Measurements from ENCODE around the gene ACBD4. TPM values are rescaled to one million over a fixed set of nuclear protein-coding genes. Genes with fewer than 3 reads are reported as not detected.

Gene ACBD4
- total RNA-seq, 2 experiments from 2014 or later, result 14.8 to 24.0 TPM

DNA sequence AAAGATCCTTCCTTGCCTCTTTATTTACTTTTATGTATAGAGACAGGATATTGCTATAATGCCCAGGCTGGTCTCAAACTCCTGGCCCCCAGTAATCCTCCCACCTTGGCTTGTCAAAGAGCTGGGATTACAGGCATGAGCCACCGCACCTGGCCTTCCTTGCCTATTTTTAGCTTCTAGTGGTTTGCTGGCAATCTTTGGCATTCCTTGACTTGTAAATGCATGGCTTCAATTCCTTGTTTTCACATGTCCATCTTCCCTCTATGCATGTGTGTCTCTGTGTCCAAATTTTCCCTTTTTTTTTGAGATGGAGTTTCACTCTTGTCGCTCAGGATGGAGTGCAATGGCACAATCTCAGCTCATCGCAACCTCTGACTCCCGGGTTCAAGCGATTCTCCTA, 48.7 kb downstream of the ACBD4 start:
- Histone ChIP-seq H4K20me1 (ENCODE audit: insufficient read depth, low read length) (no peaks in the 10 kb centered on the region), H3K36me3 (ENCODE audit: insufficient read depth, low read length) (no peaks in the 10 kb centered on the region), H3K4me3 (ENCODE audit: low read depth, low read length, poor library complexity, severe bottlenecking) (no peak overlapping the region), H3K4me2 (ENCODE audit: low read length) (no peak overlapping the region), H3K4me1 (ENCODE audit: insufficient read depth, low read length, poor library complexity, severe bottlenecking) (peaks cover 5% of the 10 kb centered on the region), H3K9me2 (ENCODE audit: insufficient read depth, low read length) (no peaks in the 10 kb centered on the region), H3K79me2 (ENCODE audit: insufficient read depth, low read depth, low read length) (no peaks in the 10 kb centered on the region), H3K27ac (ENCODE audit: low read depth, low read length, poor library complexity, severe bottlenecking) (no peak overlapping the region), H3K9me3 (ENCODE audit: low read length) (no peaks in the 10 kb centered on the region), H2AFZ (ENCODE audit: low read length) (no peak overlapping the region)
- BruUV-seq (replicated peaks), result no TSS peak
- no peak for TF ChIP-seq EZH2phosphoT487 (IDR thresholded peaks at IDR 0.05; ENCODE audit: borderline replicate concordance, low read depth, low read length)
- TF ChIP-seq, protein P1, sequence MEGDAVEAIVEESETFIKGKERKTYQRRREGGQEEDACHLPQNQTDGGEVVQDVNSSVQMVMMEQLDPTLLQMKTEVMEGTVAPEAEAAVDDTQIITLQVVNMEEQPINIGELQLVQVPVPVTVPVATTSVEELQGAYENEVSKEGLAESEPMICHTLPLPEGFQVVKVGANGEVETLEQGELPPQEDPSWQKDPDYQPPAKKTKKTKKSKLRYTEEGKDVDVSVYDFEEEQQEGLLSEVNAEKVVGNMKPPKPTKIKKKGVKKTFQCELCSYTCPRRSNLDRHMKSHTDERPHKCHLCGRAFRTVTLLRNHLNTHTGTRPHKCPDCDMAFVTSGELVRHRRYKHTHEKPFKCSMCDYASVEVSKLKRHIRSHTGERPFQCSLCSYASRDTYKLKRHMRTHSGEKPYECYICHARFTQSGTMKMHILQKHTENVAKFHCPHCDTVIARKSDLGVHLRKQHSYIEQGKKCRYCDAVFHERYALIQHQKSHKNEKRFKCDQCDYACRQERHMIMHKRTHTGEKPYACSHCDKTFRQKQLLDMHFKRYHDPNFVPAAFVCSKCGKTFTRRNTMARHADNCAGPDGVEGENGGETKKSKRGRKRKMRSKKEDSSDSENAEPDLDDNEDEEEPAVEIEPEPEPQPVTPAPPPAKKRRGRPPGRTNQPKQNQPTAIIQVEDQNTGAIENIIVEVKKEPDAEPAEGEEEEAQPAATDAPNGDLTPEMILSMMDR (conservative IDR thresholded peaks at IDR 0.05; ENCODE audit: low read length), result no peak
- intact Hi-C loops (cut with micrococcal nuclease; ENCODE audit: unreplicated experiment), result no loop called here
- ChIA-PET POLR2A (interaction anchor here (0.7 kb wide), 1 partner anchor 51 kb away, joined by 3 read pairs; no protein-coding TSS in a partner anchor), CTCF (ENCODE audit: unreplicated experiment) (interaction anchor here (1.0 kb wide), 1 partner anchor 13 kb away, joined by 3 read pairs; no protein-coding TSS in a partner anchor)
- no peak for DNase-seq (ENCODE audit: low spot score)

DNA sequence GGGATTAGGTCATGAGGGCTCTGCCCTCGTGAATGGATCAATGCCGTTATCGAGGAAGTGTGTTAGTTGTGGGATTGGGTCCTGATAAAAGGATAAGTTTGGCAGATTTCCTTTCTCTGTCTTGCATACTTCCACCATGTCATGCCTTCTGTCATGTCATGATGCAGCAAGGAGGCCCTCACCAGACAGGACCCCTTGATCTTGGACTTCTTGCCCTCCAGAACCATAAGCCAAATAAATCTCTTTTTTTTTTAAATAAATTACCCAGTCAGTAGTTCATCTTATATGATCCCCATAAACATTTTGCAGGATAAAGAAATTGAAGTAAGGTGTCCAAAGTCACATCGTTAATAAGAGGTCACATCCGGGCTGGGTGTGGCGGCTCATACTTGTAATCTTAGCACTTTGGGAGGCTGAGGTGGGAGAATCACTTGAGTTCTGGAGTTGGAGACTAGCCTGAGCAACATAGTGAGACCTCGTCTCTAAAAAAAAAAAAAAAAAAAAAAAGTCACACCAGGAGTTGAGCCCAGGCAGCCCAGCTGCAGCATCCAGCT, 51.4 kb downstream of the ACBD4 start:
- ChIA-PET CTCF (ENCODE audit: unreplicated experiment) (no interaction called here), POLR2A (interaction anchor here (0.6 kb wide), 2 partner anchors 15 to 294 kb away, joined by 3 to 5 read pairs; no protein-coding TSS in a partner anchor)
- H4K20me1 ChIP-seq (ENCODE audit: insufficient read depth, low read length), result no peaks in the 10 kb centered on the region
- BruUV-seq (replicated peaks), result no TSS peak
- no peaks in the 10 kb centered on the region for H3K36me3 ChIP-seq (ENCODE audit: insufficient read depth, low read length)
- H3K4me3 ChIP-seq (ENCODE audit: low read depth, low read length, poor library complexity, severe bottlenecking), result no peak overlapping the region
- H3K9me2 ChIP-seq (ENCODE audit: insufficient read depth, low read length), result no peaks in the 10 kb centered on the region
- H3K79me2 ChIP-seq (ENCODE audit: insufficient read depth, low read depth, low read length), result no peaks in the 10 kb centered on the region
- no peaks in the 10 kb centered on the region for H3K9me3 ChIP-seq (ENCODE audit: low read length)
- DNase-seq (ENCODE audit: low spot score), result no peak
- intact Hi-C loops (cut with micrococcal nuclease; ENCODE audit: unreplicated experiment), result no loop called here
- H3K4me2 ChIP-seq (ENCODE audit: low read length), result no peak overlapping the region
- H2AFZ ChIP-seq (ENCODE audit: low read length), result no peak overlapping the region
- H3K4me1 ChIP-seq (ENCODE audit: insufficient read depth, low read length, poor library complexity, severe bottlenecking), result peaks cover 17% of the 10 kb centered on the region
- TF ChIP-seq EZH2phosphoT487 (IDR thresholded peaks at IDR 0.05; ENCODE audit: borderline replicate concordance, low read depth, low read length), result no peak
- TF ChIP-seq, protein P1 (conservative IDR thresholded peaks at IDR 0.05; ENCODE audit: low read length), result no peak
- H3K27ac ChIP-seq (ENCODE audit: low read depth, low read length, poor library complexity, severe bottlenecking), result no peak overlapping the region

DNA sequence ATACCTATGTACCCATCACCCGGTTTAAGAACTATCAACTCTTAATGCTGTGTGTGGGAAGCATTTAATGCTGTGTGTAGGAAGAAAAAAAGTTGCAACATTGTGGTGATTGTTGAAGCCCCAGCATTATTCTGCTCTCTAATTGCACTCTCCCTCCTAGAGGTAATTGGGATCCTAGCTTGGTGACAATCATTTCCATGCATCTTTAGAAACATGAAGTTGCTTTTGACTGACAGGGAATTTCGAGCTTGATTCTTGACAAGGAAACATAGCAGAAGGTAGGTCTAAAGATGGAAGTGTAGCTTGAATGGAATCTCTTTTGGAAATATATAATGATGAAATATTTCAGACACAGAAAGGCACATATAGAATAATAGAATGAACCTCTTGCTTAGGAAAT, 53.5 kb downstream of the ACBD4 start:
- Histone ChIP-seq H3K4me3 (ENCODE audit: low read depth, low read length, poor library complexity, severe bottlenecking) (no peak overlapping the region), H2AFZ (ENCODE audit: low read length) (no peak overlapping the region), H4K20me1 (ENCODE audit: insufficient read depth, low read length) (no peaks in the 10 kb centered on the region), H3K4me1 (ENCODE audit: insufficient read depth, low read length, poor library complexity, severe bottlenecking) (peaks cover 12% of the 10 kb centered on the region), H3K9me3 (ENCODE audit: low read length) (no peaks in the 10 kb centered on the region), H3K9me2 (ENCODE audit: insufficient read depth, low read length) (no peaks in the 10 kb centered on the region), H3K36me3 (ENCODE audit: insufficient read depth, low read length) (no peaks in the 10 kb centered on the region), H3K79me2 (ENCODE audit: insufficient read depth, low read depth, low read length) (no peaks in the 10 kb centered on the region), H3K27ac (ENCODE audit: low read depth, low read length, poor library complexity, severe bottlenecking) (no peak overlapping the region), H3K4me2 (ENCODE audit: low read length) (no peak overlapping the region)
- no TSS peak for BruUV-seq (replicated peaks)
- ChIA-PET CTCF (ENCODE audit: unreplicated experiment) (no interaction called here), POLR2A (interaction anchor here (1.1 kb wide), 1 partner anchor 60 kb away, joined by 5 read pairs; no protein-coding TSS in a partner anchor)
- intact Hi-C loops (cut with micrococcal nuclease; ENCODE audit: unreplicated experiment), result no loop called here
- TF ChIP-seq EZH2phosphoT487 (IDR thresholded peaks at IDR 0.05; ENCODE audit: borderline replicate concordance, low read depth, low read length), result no peak
- TF ChIP-seq, protein P1 (conservative IDR thresholded peaks at IDR 0.05; ENCODE audit: low read length), result no peak
- no peak for DNase-seq (ENCODE audit: low spot score)

All from OCI-LY7 (cell line).